HEK293 (cell line): Measurements from ENCODE around the gene SGCB.

Experiments
- CTCF ChIA-PET: fragments of 350-600 bp; formaldehyde crosslinking; extraction: SDS; loops from one replicate; lab custom pipeline; 2021; ENCODE audit warnings: antibody characterized with exemption; lab: Yijun Ruan, JAX
- POLR2A ChIA-PET: fragments of 300-600 bp; formaldehyde crosslinking; extraction: SDS; loops from one replicate; lab custom pipeline; 2020; ENCODE audit warnings: antibody characterized with exemption, inconsistent platforms; lab: Yijun Ruan, JAX
- H3K27ac ChIP-seq: fragments of 200-500 bp; sonication (Bioruptor generic); 2 replicates; pipeline ENCODE4 v1.5.1; 2014; ENCODE audit warnings: low read depth, low read length, control low read depth, inconsistent platforms; ENCODE audit errors: extremely low read depth
- H3K36me3 ChIP-seq, 2 experiments: fragments of 200-500 bp in 1 of 2; sonication (Bioruptor generic) in 1 of 2; 1 replicate in 1 of 2; 2 replicates in 1 of 2; pipeline ENCODE4 v1.5.1; 2014 to 2017; ENCODE audit warnings: inconsistent platforms in 2 of 2, low read length in 2 of 2; ENCODE audit not compliant: control insufficient read depth in 2 of 2, insufficient read depth in 1 of 2
- H3K4me1 ChIP-seq: fragments of 200-500 bp; sonication (Bioruptor generic); 2 replicates; pipeline ENCODE4 v1.5.1; 2014; ENCODE audit warnings: mild to moderate bottlenecking, low read length, inconsistent platforms; ENCODE audit not compliant: control insufficient read depth, insufficient read depth
- H3K4me3 ChIP-seq: 2 replicates; pipeline ENCODE4 v1.5.1; 2011; ENCODE audit warnings: low read depth, mild to moderate bottlenecking, control low read depth, low read length, moderate library complexity
- H3K9me3 ChIP-seq: fragments of 200-500 bp; sonication (Bioruptor generic); 2 replicates; pipeline ENCODE4 v1.5.1; 2014; ENCODE audit warnings: low read depth, low read length, inconsistent platforms; ENCODE audit not compliant: control insufficient read depth, insufficient read depth
- BCL11A ChIP-seq: fragments of 450-650 bp; formaldehyde crosslinking; IDR thresholded peaks from 2 replicates; pipeline ENCODE4 v1.5.1; 2016; ENCODE audit warnings: low read depth, missing biosample characterization, missing genetic modification characterization
- GLI2 ChIP-seq: fragments of 450-650 bp; formaldehyde crosslinking; IDR thresholded peaks from 2 replicates; pipeline ENCODE4; 2017; ENCODE audit warnings: missing biosample characterization, missing genetic modification characterization, low read depth, borderline replicate concordance
- HOXC10 ChIP-seq: sonication (generic); formaldehyde crosslinking; IDR thresholded peaks from 2 replicates; pipeline ENCODE4 v1.8.1; 2023; ENCODE audit warnings: mild to moderate bottlenecking, missing genetic modification reagents
- KLF10 ChIP-seq: fragments of 450-650 bp; IDR thresholded peaks from 2 replicates; pipeline ENCODE4 v1.5.1; 2018; ENCODE audit warnings: missing biosample characterization, mild to moderate bottlenecking, missing genetic modification characterization
- KLF8 ChIP-seq: fragments of 450-650 bp; formaldehyde crosslinking; IDR thresholded peaks from 2 replicates; pipeline ENCODE4 v1.5.1; 2016; ENCODE audit warnings: missing biosample characterization, missing genetic modification characterization
- RBAK ChIP-seq: fragments of 450-650 bp; formaldehyde crosslinking; IDR thresholded peaks from 2 replicates; pipeline ENCODE4 v1.5.1; 2016; ENCODE audit warnings: missing biosample characterization, missing genetic modification characterization
- YY2 ChIP-seq: fragments of 450-650 bp; formaldehyde crosslinking; IDR thresholded peaks from 2 replicates; pipeline ENCODE4 v1.5.1; 2016; ENCODE audit warnings: missing biosample characterization, missing genetic modification characterization
- ZBTB21 ChIP-seq: fragments of 450-650 bp; formaldehyde crosslinking; IDR thresholded peaks from 2 replicates; pipeline ENCODE4 v1.5.1; 2017; ENCODE audit warnings: missing biosample characterization, missing genetic modification characterization
- ZNF169 ChIP-seq: fragments of 450-650 bp; formaldehyde crosslinking; IDR thresholded peaks from 2 replicates; pipeline ENCODE4 v1.5.1; 2016; ENCODE audit warnings: missing biosample characterization, missing genetic modification characterization
- ZNF18 ChIP-seq: fragments of 450-650 bp; formaldehyde crosslinking; IDR thresholded peaks from 2 replicates; pipeline ENCODE4 v1.5.1; 2016; ENCODE audit warnings: missing biosample characterization, missing genetic modification characterization
- ZNF19 ChIP-seq: fragments of 450-650 bp; formaldehyde crosslinking; IDR thresholded peaks from 2 replicates; pipeline ENCODE4; 2016; ENCODE audit warnings: missing biosample characterization, missing genetic modification characterization, low read depth
- ZNF2 ChIP-seq: fragments of 450-650 bp; formaldehyde crosslinking; IDR thresholded peaks from 2 replicates; pipeline ENCODE4 v1.5.1; 2016; ENCODE audit warnings: missing biosample characterization, missing genetic modification characterization
- ZNF211 ChIP-seq: fragments of 450-650 bp; formaldehyde crosslinking; IDR thresholded peaks from 2 replicates; pipeline ENCODE4 v1.5.1; 2016; ENCODE audit warnings: low read depth, missing biosample characterization, missing genetic modification characterization
- ZNF214 ChIP-seq: fragments of 450-650 bp; formaldehyde crosslinking; IDR thresholded peaks from 2 replicates; pipeline ENCODE4 v1.5.1; 2017; ENCODE audit warnings: missing biosample characterization, mild to moderate bottlenecking, missing genetic modification characterization, borderline replicate concordance
- ZNF239 ChIP-seq: fragments of 450-650 bp; formaldehyde crosslinking; IDR thresholded peaks from 2 replicates; pipeline ENCODE4 v1.5.1; 2016; ENCODE audit warnings: missing biosample characterization, missing genetic modification characterization
- ZNF274 ChIP-seq, 2 experiments: fragments of 200-500 bp in 1 of 2; fragments of 450-650 bp in 1 of 2; sonication (Bioruptor generic) in 1 of 2; formaldehyde crosslinking in 1 of 2; IDR thresholded peaks; 2 replicates each; pipeline versions ENCODE4 v1.5.1 to v1.6.1; 2014 to 2016; ENCODE audit warnings: borderline replicate concordance in 1 of 2, inconsistent platforms in 1 of 2, low read length in 1 of 2, missing biosample characterization in 1 of 2, missing genetic modification characterization in 1 of 2
- ZNF354C ChIP-seq: fragments of 450-650 bp; formaldehyde crosslinking; IDR thresholded peaks from 2 replicates; pipeline ENCODE4 v1.5.1; 2016; ENCODE audit warnings: missing biosample characterization, missing genetic modification characterization, low read depth, borderline replicate concordance
- ZNF501 ChIP-seq: fragments of 450-650 bp; formaldehyde crosslinking; IDR thresholded peaks from 2 replicates; pipeline ENCODE4 v1.5.1; 2016; ENCODE audit warnings: missing biosample characterization, missing genetic modification characterization
- ZNF521 ChIP-seq: fragments of 450-650 bp; formaldehyde crosslinking; IDR thresholded peaks from 2 replicates; pipeline ENCODE4 v1.5.1; 2017; ENCODE audit warnings: missing biosample characterization, mild to moderate bottlenecking, missing genetic modification characterization
- ZNF555 ChIP-seq: fragments of 450-650 bp; formaldehyde crosslinking; conservative IDR thresholded peaks from 2 replicates; pipeline ENCODE4 v1.5.1; 2017; ENCODE audit warnings: missing biosample characterization, mild to moderate bottlenecking, missing genetic modification characterization, inconsistent platforms
- ZNF560 ChIP-seq: fragments of 450-650 bp; formaldehyde crosslinking; IDR thresholded peaks from 2 replicates; pipeline ENCODE4 v1.5.1; 2017; ENCODE audit warnings: missing biosample characterization, missing genetic modification characterization, borderline replicate concordance
- ZNF701 ChIP-seq: fragments of 450-650 bp; formaldehyde crosslinking; IDR thresholded peaks from 2 replicates; pipeline ENCODE4 v1.5.1; 2016; ENCODE audit warnings: missing biosample characterization, missing genetic modification characterization
- ZNF747 ChIP-seq: fragments of 450-650 bp; formaldehyde crosslinking; IDR thresholded peaks from 2 replicates; pipeline ENCODE4 v1.5.1; 2016; ENCODE audit warnings: missing biosample characterization, missing genetic modification characterization
- TF ChIP-seq, protein P1 (sequence below): fragments of 450-650 bp; formaldehyde crosslinking; IDR thresholded peaks from 2 replicates; pipeline ENCODE4 v1.5.1; 2016; ENCODE audit warnings: missing biosample characterization, missing genetic modification characterization
- TF ChIP-seq, protein P2 (sequence below): fragments of 450-650 bp; IDR thresholded peaks from 2 replicates; pipeline ENCODE4 v1.5.1; 2018; ENCODE audit warnings: missing biosample characterization, missing genetic modification characterization
- TF ChIP-seq, protein P3 (sequence below): fragments of 450-650 bp; formaldehyde crosslinking; IDR thresholded peaks from 2 replicates; pipeline ENCODE4 v1.5.1; 2016; ENCODE audit warnings: missing biosample characterization, missing genetic modification characterization
- TF ChIP-seq, protein P4 (sequence below): fragments of 450-650 bp; formaldehyde crosslinking; IDR thresholded peaks from 2 replicates; pipeline ENCODE4 v1.5.1; 2016; ENCODE audit warnings: missing biosample characterization, missing genetic modification characterization

The SGCB gene

GRCh38 chr4:52001616-52002015, 36.5 kb downstream of the SGCB start:
- no peaks in the 10 kb centered on the region for H3K9me3 ChIP-seq
- H3K36me3 ChIP-seq, result peaks cover 0 to 5% of the 10 kb centered on the region in 2 experiments; a peak in 1 of 3 replicates
- ChIA-PET POLR2A (no interaction called here), CTCF (no interaction called here)
- no peak for TF ChIP-seq ZNF18 (tag by site-specific recombination)
- no peak for TF ChIP-seq ZNF747 (tag by site-specific recombination)
- TF ChIP-seq KLF10 (tag by site-specific recombination), result no peak
- TF ChIP-seq ZNF521 (tag by site-specific recombination), result no peak
- TF ChIP-seq HOXC10, result no peak
- TF ChIP-seq ZNF501, result no peak
- no peak for TF ChIP-seq ZNF211
- H3K4me1 ChIP-seq, result no peaks in the 10 kb centered on the region
- no peak overlapping the region for H3K27ac ChIP-seq
- H3K4me3 ChIP-seq, result no peak overlapping the region

- ChIA-PET CTCF (interaction anchor here (0.7 kb wide), 1 partner anchor 1647 kb away, joined by 3 read pairs; no protein-coding TSS in a partner anchor), POLR2A (no interaction called here)
- TF ChIP-seq, protein P1, sequence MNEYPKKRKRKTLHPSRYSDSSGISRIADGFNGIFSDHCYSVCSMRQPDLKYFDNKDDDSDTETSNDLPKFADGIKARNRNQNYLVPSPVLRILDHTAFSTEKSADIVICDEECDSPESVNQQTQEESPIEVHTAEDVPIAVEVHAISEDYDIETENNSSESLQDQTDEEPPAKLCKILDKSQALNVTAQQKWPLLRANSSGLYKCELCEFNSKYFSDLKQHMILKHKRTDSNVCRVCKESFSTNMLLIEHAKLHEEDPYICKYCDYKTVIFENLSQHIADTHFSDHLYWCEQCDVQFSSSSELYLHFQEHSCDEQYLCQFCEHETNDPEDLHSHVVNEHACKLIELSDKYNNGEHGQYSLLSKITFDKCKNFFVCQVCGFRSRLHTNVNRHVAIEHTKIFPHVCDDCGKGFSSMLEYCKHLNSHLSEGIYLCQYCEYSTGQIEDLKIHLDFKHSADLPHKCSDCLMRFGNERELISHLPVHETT, result no peak
- TF ChIP-seq ZBTB21, result no peak
- no peak for TF ChIP-seq GLI2 (tag by site-specific recombination)
- no peak for TF ChIP-seq ZNF560 (tag by site-specific recombination)
- no peak for TF ChIP-seq ZNF19 (tag by site-specific recombination)
- no peak for TF ChIP-seq BCL11A (tag by site-specific recombination)
- TF ChIP-seq, protein P2, sequence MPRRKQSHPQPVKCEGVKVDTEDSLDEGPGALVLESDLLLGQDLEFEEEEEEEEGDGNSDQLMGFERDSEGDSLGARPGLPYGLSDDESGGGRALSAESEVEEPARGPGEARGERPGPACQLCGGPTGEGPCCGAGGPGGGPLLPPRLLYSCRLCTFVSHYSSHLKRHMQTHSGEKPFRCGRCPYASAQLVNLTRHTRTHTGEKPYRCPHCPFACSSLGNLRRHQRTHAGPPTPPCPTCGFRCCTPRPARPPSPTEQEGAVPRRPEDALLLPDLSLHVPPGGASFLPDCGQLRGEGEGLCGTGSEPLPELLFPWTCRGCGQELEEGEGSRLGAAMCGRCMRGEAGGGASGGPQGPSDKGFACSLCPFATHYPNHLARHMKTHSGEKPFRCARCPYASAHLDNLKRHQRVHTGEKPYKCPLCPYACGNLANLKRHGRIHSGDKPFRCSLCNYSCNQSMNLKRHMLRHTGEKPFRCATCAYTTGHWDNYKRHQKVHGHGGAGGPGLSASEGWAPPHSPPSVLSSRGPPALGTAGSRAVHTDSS, result no peak
- TF ChIP-seq ZNF2 (tag by site-specific recombination), result no peak
- TF ChIP-seq ZNF274 (IDR thresholded peaks at IDR 0.05; ENCODE audit: low read length), result no peak
- TF ChIP-seq ZNF274 (tag by site-specific recombination; IDR thresholded peaks at IDR 0.05; ENCODE audit: borderline replicate concordance), result no peak
- no peak for TF ChIP-seq ZNF354C
- no peak for TF ChIP-seq YY2 (tag by site-specific recombination)
- no peak for TF ChIP-seq KLF8
- no peak for TF ChIP-seq ZNF214 (tag by site-specific recombination)
- TF ChIP-seq, protein P3, sequence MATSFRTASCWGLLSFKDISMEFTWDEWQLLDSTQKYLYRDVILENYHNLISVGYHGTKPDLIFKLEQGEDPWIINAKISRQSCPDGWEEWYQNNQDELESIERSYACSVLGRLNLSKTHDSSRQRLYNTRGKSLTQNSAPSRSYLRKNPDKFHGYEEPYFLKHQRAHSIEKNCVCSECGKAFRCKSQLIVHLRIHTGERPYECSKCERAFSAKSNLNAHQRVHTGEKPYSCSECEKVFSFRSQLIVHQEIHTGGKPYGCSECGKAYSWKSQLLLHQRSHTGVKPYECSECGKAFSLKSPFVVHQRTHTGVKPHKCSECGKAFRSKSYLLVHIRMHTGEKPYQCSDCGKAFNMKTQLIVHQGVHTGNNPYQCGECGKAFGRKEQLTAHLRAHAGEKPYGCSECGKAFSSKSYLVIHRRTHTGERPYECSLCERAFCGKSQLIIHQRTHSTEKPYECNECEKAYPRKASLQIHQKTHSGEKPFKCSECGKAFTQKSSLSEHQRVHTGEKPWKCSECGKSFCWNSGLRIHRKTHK (tag by site-specific recombination), result no peak
- no peak for TF ChIP-seq RBAK (tag by site-specific recombination)
- TF ChIP-seq ZNF701 (tag by site-specific recombination), result no peak
- TF ChIP-seq ZNF239 (tag by site-specific recombination), result no peak
- no peak for TF ChIP-seq ZNF169 (tag by site-specific recombination)
- TF ChIP-seq, protein P4, sequence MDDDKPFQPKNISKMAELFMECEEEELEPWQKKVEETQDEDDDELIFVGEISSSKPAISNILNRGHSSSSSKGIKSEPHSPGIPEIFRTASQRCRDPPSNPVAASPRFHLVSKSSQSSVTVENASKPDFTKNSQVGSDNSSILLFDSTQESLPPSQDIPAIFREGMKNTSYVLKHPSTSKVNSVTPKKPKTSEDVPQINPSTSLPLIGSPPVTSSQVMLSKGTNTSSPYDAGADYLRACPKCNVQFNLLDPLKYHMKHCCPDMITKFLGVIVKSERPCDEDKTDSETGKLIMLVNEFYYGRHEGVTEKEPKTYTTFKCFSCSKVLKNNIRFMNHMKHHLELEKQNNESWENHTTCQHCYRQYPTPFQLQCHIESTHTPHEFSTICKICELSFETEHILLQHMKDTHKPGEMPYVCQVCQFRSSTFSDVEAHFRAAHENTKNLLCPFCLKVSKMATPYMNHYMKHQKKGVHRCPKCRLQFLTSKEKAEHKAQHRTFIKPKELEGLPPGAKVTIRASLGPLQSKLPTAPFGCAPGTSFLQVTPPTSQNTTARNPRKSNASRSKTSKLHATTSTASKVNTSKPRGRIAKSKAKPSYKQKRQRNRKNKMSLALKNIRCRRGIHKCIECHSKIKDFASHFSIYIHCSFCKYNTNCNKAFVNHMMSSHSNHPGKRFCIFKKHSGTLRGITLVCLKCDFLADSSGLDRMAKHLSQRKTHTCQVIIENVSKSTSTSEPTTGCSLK (tag by site-specific recombination), result no peak
- no peak for TF ChIP-seq ZNF555
- Histone ChIP-seq H3K4me3 (no peak overlapping the region), H3K9me3 (no peaks in the 10 kb centered on the region), H3K36me3 (peaks cover 0 to 11% of the 10 kb centered on the region in 2 experiments; a peak in 1 of 3 replicates), H3K27ac (no peak overlapping the region), H3K4me1 (no peaks in the 10 kb centered on the region)
Observed at GRCh38 chr4:51999250-51999649, 38.8 kb downstream of the SGCB start.
